Measurements from ENCODE around the gene ZNF689. TPM values are rescaled to one million over a fixed set of nuclear protein-coding genes. Genes with fewer than 3 reads are reported as not detected.

ZNF689 gene
- total RNA-seq, 1 experiment from 2014 or later = 10.3 TPM

DNA sequence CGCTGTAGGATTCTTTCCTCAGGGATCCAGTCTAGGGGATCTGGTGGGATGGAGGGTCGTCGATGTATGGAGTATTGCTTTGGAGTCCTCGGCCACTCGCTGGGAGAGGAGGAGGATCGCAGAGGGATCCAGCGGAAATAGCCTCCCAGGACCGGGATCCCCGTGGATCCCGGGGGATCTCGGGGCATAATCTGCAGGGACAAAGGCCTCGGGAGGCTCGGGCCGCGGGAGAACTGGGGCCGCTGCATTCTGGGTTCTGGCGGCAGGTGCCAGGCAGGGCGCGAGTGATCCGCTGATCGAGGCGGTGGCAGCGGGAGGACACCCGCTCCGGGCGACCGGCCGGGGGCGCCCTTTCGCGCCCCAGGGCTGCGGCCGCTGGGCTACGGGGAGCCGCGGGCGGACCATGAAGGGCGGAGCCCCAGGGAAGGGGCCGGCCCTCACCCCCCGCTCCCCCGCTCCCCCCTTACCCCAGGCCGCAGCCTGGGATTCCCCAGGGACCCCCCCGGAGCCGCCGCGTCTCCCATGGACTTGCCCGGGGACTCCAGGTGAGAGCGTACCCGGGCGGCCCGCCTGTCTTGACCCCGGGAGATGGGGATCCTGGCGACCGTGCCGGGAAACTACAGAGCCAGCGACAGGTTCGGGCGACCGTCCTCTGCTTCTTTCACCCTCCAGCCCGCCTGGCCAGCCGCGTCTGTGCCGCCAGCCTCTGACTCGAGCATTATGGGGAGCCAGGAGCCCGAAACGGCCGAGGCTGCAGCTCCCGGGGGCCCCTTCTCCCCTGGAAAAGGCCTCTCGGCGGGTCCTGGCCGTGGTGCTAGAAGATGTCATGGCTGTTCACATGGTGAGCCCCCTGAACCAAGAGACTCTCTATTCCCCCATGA is 41.2 kb upstream of the ZNF689 start (continued):
- TF ChIP-seq, protein P1, sequence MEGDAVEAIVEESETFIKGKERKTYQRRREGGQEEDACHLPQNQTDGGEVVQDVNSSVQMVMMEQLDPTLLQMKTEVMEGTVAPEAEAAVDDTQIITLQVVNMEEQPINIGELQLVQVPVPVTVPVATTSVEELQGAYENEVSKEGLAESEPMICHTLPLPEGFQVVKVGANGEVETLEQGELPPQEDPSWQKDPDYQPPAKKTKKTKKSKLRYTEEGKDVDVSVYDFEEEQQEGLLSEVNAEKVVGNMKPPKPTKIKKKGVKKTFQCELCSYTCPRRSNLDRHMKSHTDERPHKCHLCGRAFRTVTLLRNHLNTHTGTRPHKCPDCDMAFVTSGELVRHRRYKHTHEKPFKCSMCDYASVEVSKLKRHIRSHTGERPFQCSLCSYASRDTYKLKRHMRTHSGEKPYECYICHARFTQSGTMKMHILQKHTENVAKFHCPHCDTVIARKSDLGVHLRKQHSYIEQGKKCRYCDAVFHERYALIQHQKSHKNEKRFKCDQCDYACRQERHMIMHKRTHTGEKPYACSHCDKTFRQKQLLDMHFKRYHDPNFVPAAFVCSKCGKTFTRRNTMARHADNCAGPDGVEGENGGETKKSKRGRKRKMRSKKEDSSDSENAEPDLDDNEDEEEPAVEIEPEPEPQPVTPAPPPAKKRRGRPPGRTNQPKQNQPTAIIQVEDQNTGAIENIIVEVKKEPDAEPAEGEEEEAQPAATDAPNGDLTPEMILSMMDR (IDR thresholded peaks at IDR 0.05 in 2 of 3, conservative IDR thresholded peaks at IDR 0.05 in 1 of 3; ENCODE audit: borderline replicate concordance in 1 of 3, insufficient read depth in 1 of 3, low read depth in 2 of 3, low read length in 2 of 3) = peak in 2 of 3 experiments; percentile 55 to 63; a peak in 4 of 6 replicates
- TF ChIP-seq EGR1 (IDR thresholded peaks at IDR 0.05; ENCODE audit: low read depth) (no peak), CBX3 (IDR thresholded peaks at IDR 0.05; ENCODE audit: low read depth) (no peak), POLR2AphosphoS5 (IDR thresholded peaks at IDR 0.05; ENCODE audit: low read depth, low read length) (peak; percentile 73)

DNA sequence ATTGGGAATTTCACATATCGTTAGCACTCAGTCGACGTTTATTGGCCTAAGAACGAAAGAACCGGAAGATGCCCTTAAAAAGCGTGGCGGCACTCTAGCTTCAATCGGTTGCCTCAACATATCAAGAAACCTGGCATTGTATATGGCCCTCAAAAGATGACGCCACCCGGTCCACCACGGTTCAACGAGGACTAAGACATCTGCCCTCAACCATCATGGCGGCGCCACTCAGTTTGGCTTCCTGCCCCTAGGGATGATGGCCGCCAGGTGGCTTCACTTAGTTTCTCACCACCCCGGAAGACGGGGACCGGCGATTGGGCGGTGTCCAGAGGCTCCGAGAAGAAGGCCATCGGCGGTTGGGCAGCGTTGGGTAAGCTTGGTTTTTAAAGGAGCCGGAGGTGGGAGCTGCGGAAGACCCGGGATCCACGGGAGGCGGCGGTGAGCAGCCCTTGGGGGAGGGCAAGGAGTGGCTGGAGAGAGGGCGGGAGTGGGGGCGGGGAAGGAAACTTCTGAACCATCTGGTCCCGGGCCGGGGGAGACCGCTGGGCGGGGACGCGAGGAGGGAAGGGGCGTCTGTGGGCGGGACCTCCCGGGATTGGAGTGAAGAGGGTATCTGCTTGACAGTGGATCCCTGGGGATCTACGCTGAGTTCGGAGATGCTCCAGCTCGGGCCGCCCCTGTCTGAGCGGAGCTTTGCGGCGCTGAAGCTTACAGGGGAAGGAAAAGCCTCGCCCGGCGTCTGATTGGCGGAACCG is 40.4 kb upstream of the ZNF689 start, which contains the start of gene PRR14:
Gene PRR14, plus strand, starts transcription at position 592 of the 755 bp plus-strand sequence. CDS start 686 bp downstream, outside the sequence.
- Histone ChIP-seq H3K9me2 (ENCODE audit: insufficient read depth) (no peaks in the 10 kb centered on the region), H2AFZ (ENCODE audit: low read depth, low read length, poor library complexity, severe bottlenecking) (no peak within 1 kb of the TSS), H3K36me3 (ENCODE audit: control insufficient read depth in 1 of 2, insufficient read depth in 2 of 2, low read length in 2 of 2) (peaks cover 7 to 21% of the 10 kb centered on the region in 2 experiments), H3K27me3 (ENCODE audit: insufficient read depth, low read length) (no peaks in the 10 kb centered on the region), H4K20me1 (ENCODE audit: insufficient read depth) (no peaks in the 10 kb centered on the region), H3K4me2 (ENCODE audit: low read length) (peak within 1 kb of the TSS; percentile 95), H3K4me3 (replicated peaks in 1 of 2; ENCODE audit: low read depth in 1 of 2, low read length in 2 of 2) (peak within 1 kb of the TSS; percentile 93 to 97), H3K9ac (ENCODE audit: low read length) (peak within 1 kb of the TSS; percentile 96), H3K9me3 (ENCODE audit: control insufficient read depth in 1 of 2, insufficient read depth in 1 of 2, low read depth in 1 of 2, low read length in 2 of 2) (no peaks in the 10 kb centered on the region), H3K27ac (ENCODE audit: low read depth, low read length) (peak within 1 kb of the TSS; percentile 88), H3K79me2 (ENCODE audit: insufficient read depth, low read length) (peaks cover 15% of the 10 kb centered on the region; the same call in 1 of the 2 replicates), H3K4me1 (ENCODE audit: control insufficient read depth in 1 of 2, insufficient read depth in 2 of 2, low read length in 2 of 2) (peaks cover 7 to 16% of the 10 kb centered on the region in 2 experiments; a peak in 3 of 4 replicates)
- ATAC-seq (peak; percentile 85), DNase-seq (ENCODE audit: low read depth, low spot score) (peak; percentile 97)
- ChIA-PET CTCF (interaction anchor here (0.7 to 1.6 kb wide), 11 partner anchors 8 to 558 kb away, joined by 3 to 6 read pairs (median 3); partner anchors contain the start of genes DCTPP1, ZNF48 and ZNF771), POLR2A (interaction anchor here (0.6 to 1.5 kb wide), 8 partner anchors 16 to 889 kb away, joined by 3 to 12 read pairs (median 4); partner anchors contain the start of gene DCTPP1), RAD21 (ENCODE audit: low non-redundant PET in 1 of 2, low total read pairs in 2 of 2, uncharacterized antibody in 2 of 2, unreplicated experiment in 2 of 2) (interaction anchor here (0.6 to 0.9 kb wide), 2 partner anchors 153 to 221 kb away, joined by 3 read pairs; partner anchors contain the start of gene DCTPP1 (in 1 of the 2))
- BruUV-seq (replicated peaks) = no TSS peak
- intact Hi-C loops (cut with micrococcal nuclease) = loop anchor here (2.0 kb wide), 1 partner anchor 272 kb away; the partner anchor contains the start of gene FBXL19
- TF ChIP-seq, protein P1 (IDR thresholded peaks at IDR 0.05 in 2 of 3, conservative IDR thresholded peaks at IDR 0.05 in 1 of 3; ENCODE audit: borderline replicate concordance in 1 of 3, insufficient read depth in 1 of 3, low read depth in 2 of 3, low read length in 2 of 3) = no peak
- TF ChIP-seq FOSL1 (IDR thresholded peaks at IDR 0.05; ENCODE audit: low read depth) (no peak), ZNF274 (IDR thresholded peaks at IDR 0.05; ENCODE audit: low read depth, low read length) (no peak), RAD21 (IDR thresholded peaks at IDR 0.05; ENCODE audit: low read depth) (no peak), EZH2 (IDR thresholded peaks at IDR 0.05) (no peak), POLR2AphosphoS5 (IDR thresholded peaks at IDR 0.05; ENCODE audit: low read depth, low read length) (peak; percentile 52; the same call in 1 of the 2 replicates), YY1 (IDR thresholded peaks at IDR 0.05; ENCODE audit: extremely low read depth, insufficient replicate concordance, low read depth, low read length) (peak; percentile 100), SIN3A (IDR thresholded peaks at IDR 0.05; ENCODE audit: low read depth) (no peak), SP1 (IDR thresholded peaks at IDR 0.05; ENCODE audit: low read depth) (no peak), EGR1 (IDR thresholded peaks at IDR 0.05; ENCODE audit: low read depth) (no peak), TCF7L2 (IDR thresholded peaks at IDR 0.05; ENCODE audit: borderline replicate concordance, extremely low read depth, insufficient read depth, insufficient read length) (peak; percentile 55), ZFX (IDR thresholded peaks at IDR 0.05) (no peak)
